ENCODE results near the gene PPM1E.

The PPM1E gene

GRCh38 chr17:58818654-58819053 lies 63.0 kb downstream of the PPM1E start:
- H3K27ac Mint-ChIP-seq, result no peak overlapping the region
- no peak for DNase-seq
- no peaks in the 10 kb centered on the region for H3K27me3 Mint-ChIP-seq (ENCODE audit: low read depth, poor library complexity)
- H3K36me3 Mint-ChIP-seq (ENCODE audit: low read depth), result no peaks in the 10 kb centered on the region
- H3K4me3 Mint-ChIP-seq, result no peak overlapping the region
- H3K9me3 Mint-ChIP-seq, result peaks cover 4% of the 10 kb centered on the region
- no peaks in the 10 kb centered on the region for H3K4me1 Mint-ChIP-seq
- TF ChIP-seq, protein P1, sequence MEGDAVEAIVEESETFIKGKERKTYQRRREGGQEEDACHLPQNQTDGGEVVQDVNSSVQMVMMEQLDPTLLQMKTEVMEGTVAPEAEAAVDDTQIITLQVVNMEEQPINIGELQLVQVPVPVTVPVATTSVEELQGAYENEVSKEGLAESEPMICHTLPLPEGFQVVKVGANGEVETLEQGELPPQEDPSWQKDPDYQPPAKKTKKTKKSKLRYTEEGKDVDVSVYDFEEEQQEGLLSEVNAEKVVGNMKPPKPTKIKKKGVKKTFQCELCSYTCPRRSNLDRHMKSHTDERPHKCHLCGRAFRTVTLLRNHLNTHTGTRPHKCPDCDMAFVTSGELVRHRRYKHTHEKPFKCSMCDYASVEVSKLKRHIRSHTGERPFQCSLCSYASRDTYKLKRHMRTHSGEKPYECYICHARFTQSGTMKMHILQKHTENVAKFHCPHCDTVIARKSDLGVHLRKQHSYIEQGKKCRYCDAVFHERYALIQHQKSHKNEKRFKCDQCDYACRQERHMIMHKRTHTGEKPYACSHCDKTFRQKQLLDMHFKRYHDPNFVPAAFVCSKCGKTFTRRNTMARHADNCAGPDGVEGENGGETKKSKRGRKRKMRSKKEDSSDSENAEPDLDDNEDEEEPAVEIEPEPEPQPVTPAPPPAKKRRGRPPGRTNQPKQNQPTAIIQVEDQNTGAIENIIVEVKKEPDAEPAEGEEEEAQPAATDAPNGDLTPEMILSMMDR (IDR thresholded peaks at IDR 0.05), result no peak

- H3K27ac Mint-ChIP-seq, result no peak overlapping the region
- DNase-seq, result no peak
Measured at GRCh38 chr17:58822148-58823050, 66.7 kb downstream of the PPM1E start.

DNA sequence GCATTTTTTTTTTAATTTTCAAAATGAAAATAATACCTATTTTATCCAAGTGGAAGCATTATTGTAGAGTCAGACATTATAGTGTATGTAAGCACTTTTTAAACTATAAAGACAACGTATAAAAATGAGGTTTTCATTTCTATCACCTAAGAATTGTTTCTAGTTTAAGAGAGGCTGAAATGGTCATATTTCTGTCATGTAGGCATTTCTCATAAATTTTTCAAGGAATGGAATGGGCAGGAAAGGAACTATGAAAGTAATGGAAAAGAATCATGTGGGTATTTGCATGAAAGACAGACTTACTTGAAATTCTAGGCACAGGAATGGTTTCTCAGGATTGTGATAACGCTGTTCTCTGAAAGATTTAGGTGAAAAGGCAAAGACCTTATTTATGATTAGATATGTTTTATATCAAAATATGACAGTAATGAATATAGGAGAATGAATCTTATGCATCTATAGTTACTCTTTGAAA lies 67.4 kb downstream of the PPM1E start:
- Mint-ChIP-seq H3K9me3 (peaks cover 4% of the 10 kb centered on the region), H3K27ac (no peak overlapping the region), H3K4me3 (no peak overlapping the region), H3K4me1 (no peaks in the 10 kb centered on the region), H3K36me3 (ENCODE audit: low read depth) (no peaks in the 10 kb centered on the region), H3K27me3 (ENCODE audit: low read depth, poor library complexity) (peaks cover 4% of the 10 kb centered on the region)
- TF ChIP-seq, protein P1 (IDR thresholded peaks at IDR 0.05), result no peak
- DNase-seq, result no peak

More at GRCh38 chr17:58822148-58823050, 66.7 kb downstream of the PPM1E start:
- no peaks in the 10 kb centered on the region for H3K4me1 Mint-ChIP-seq
- H3K36me3 Mint-ChIP-seq (ENCODE audit: low read depth), result no peaks in the 10 kb centered on the region
- TF ChIP-seq, protein P1 (IDR thresholded peaks at IDR 0.05), result no peak
- H3K4me3 Mint-ChIP-seq, result no peak overlapping the region
- peaks cover 4% of the 10 kb centered on the region for H3K9me3 Mint-ChIP-seq
- H3K27me3 Mint-ChIP-seq (ENCODE audit: low read depth, poor library complexity), result peaks cover 4% of the 10 kb centered on the region

DNA sequence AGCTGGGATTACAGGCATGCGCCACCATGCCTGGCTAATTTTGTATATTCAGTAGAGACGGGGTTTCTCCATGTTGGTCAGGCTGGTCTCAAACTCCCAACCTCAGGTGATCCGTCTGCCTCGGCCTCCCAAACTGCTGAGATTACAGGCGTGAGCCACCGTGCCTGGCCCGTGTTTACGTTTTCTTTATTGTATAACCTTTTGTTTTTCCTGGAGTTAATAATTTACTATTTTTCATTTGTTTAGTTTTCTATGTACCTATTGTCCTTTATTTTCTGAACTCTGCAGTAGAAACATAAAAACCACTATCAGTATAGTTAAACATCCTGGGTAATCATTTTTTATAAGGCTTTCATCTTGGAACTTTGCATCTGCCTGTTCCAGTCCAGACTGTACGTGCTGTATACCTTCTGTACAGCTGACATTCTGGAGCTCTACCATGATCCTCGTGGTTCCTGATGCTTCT lies 73.6 kb downstream of the PPM1E start:
- no peak for DNase-seq
- Mint-ChIP-seq H3K27me3 (ENCODE audit: low read depth, poor library complexity) (peaks cover 4% of the 10 kb centered on the region), H3K9me3 (peaks cover 38% of the 10 kb centered on the region), H3K27ac (no peak overlapping the region), H3K4me3 (no peak overlapping the region), H3K36me3 (ENCODE audit: low read depth) (peaks cover 5% of the 10 kb centered on the region), H3K4me1 (no peaks in the 10 kb centered on the region)
- TF ChIP-seq, protein P1 (IDR thresholded peaks at IDR 0.05), result no peak

GRCh38 chr17:58831780-58832179 lies 76.1 kb downstream of the PPM1E start:
- TF ChIP-seq, protein P1 (IDR thresholded peaks at IDR 0.05), result no peak
- H3K27ac Mint-ChIP-seq, result no peak overlapping the region
- peaks cover 5% of the 10 kb centered on the region for H3K36me3 Mint-ChIP-seq (ENCODE audit: low read depth)

More at GRCh38 chr17:58831780-58832179, 76.1 kb downstream of the PPM1E start:
- no peak for DNase-seq
- H3K27me3 Mint-ChIP-seq (ENCODE audit: low read depth, poor library complexity), result no peaks in the 10 kb centered on the region
- no peaks in the 10 kb centered on the region for H3K4me1 Mint-ChIP-seq
- no peak overlapping the region for H3K4me3 Mint-ChIP-seq
- peaks cover 45% of the 10 kb centered on the region for H3K9me3 Mint-ChIP-seq

All from nephron progenitor cell (in vitro differentiated cells).